K562 (cell line): ENCODE measurements around the gene EPO. TPM values are rescaled to one million over a fixed set of nuclear protein-coding genes. Genes with fewer than 3 reads are reported as not detected.

Experiments used
- ATAC-seq: fragments of 200-7000 bp; cut with Tn5 transposase; 3 replicates; pipeline ENCODE4 v1.9.1; 2020; ENCODE audit warnings: moderate library complexity
- BruUV-seq: library from RNA; stranded (reverse); fragments of 400-500 nt; replicated peaks from 2 replicates; lab custom pipeline; 2021; lab: Mats Ljungman, UMichigan
- CTCF ChIA-PET: fragments of 300-600 bp; formaldehyde crosslinking; extraction: SDS; loops from one replicate; lab custom pipeline; 2021; ENCODE audit warnings: low intra/inter-chr PET ratio; lab: Yijun Ruan, JAX
- POLR2A ChIA-PET: fragments of 300-600, 350-650 bp; sonication (Branson Sonifier 250); formaldehyde crosslinking; extraction: SDS; loops from one replicate; lab custom pipeline; 2021; ENCODE audit warnings: antibody characterized with exemption, inconsistent platforms; lab: Yijun Ruan, JAX
- DNase-seq, 4 experiments: peaks; one replicate each; pipeline versions ENCODE4 v3.0.0 to v3.0.0-alpha.2; 2011 to 2018; ENCODE audit warnings: low spot score in 3 of 4, mixed read lengths in 3 of 4; ENCODE audit errors: extremely low read depth in 1 of 4
- FAIRE-seq: peaks from 2 replicates; lab custom pipeline; 2011; peaks lifted over from hg19 to GRCh38; lab: Jason Lieb, UNC
- H2AFZ ChIP-seq: 2 replicates; pipeline ENCODE4 v1.6.0; 2011; ENCODE audit warnings: low read depth, low read length, control low read depth, inconsistent platforms
- H3K27ac ChIP-seq: fragments of 200-600 bp; 3 replicates; pipeline ENCODE4 v1.8.0; 2011; ENCODE audit warnings: low read depth, mild to moderate bottlenecking, control low read depth, inconsistent platforms, low read length, moderate library complexity, mixed read lengths; ENCODE audit errors: extremely low read depth
- H3K27me3 ChIP-seq, 2 experiments: fragments of 300-600 bp in 1 of 2; 2 replicates in 1 of 2; 3 replicates in 1 of 2; pipeline versions ENCODE4 v1.6.0 to v1.8.0; 2011; ENCODE audit warnings: inconsistent platforms in 2 of 2, low read length in 2 of 2, mild to moderate bottlenecking in 1 of 2, mixed read lengths in 1 of 2, moderate library complexity in 1 of 2; ENCODE audit not compliant: control insufficient read depth in 2 of 2, insufficient read depth in 2 of 2
- H3K36me3 ChIP-seq: fragments of 300-600 bp; 3 replicates; pipeline ENCODE4 v1.8.0; 2011; ENCODE audit warnings: mild to moderate bottlenecking, low read length, inconsistent platforms; ENCODE audit not compliant: control insufficient read depth, insufficient read depth
- H3K4me1 ChIP-seq, 2 experiments: fragments of 200-600 bp in 1 of 2; replicated peaks in 1 of 2; 2 replicates in 1 of 2; 3 replicates in 1 of 2; pipeline versions ENCODE4 v1.5.1 to v1.8.0; 2011; ENCODE audit warnings: inconsistent platforms in 2 of 2, low read length in 2 of 2, mild to moderate bottlenecking in 1 of 2, mixed read lengths in 1 of 2, moderate library complexity in 1 of 2; ENCODE audit not compliant: control insufficient read depth in 2 of 2, insufficient read depth in 2 of 2
- H3K4me2 ChIP-seq: 2 replicates; pipeline ENCODE4 v1.6.1; 2011; ENCODE audit warnings: low read length, control low read depth, inconsistent platforms, mixed read lengths; ENCODE audit not compliant: insufficient read depth
- H3K4me3 ChIP-seq: fragments of 200-600 bp; sonication (generic), shearing (Covaris generic); 2 replicates; pipeline ENCODE4 v1.5.1; 2016; ENCODE audit warnings: control low read depth, inconsistent platforms
- H3K79me2 ChIP-seq: fragments of 200-600 bp; 3 replicates; pipeline ENCODE4 v1.8.0; 2011; ENCODE audit warnings: low read length, inconsistent platforms; ENCODE audit not compliant: control insufficient read depth, insufficient read depth
- H3K9ac ChIP-seq, 2 experiments: 2 replicates each; pipeline versions ENCODE4 v1.6.0 to v1.6.1; 2011; ENCODE audit warnings: low read depth in 2 of 2, low read length in 2 of 2, control low read depth in 1 of 2, inconsistent platforms in 1 of 2, mild to moderate bottlenecking in 1 of 2, mixed read lengths in 1 of 2; ENCODE audit not compliant: insufficient read depth in 1 of 2
- H3K9me1 ChIP-seq: one replicate; pipeline ENCODE4 v1.6.0; 2011; ENCODE audit warnings: inconsistent platforms, mild to moderate bottlenecking, low read length, moderate library complexity; ENCODE audit not compliant: control insufficient read depth, insufficient read depth
- H3K9me3 ChIP-seq: replicated peaks from 2 replicates; pipeline ENCODE4 v1.5.1; 2011; ENCODE audit warnings: low read depth, low read length, inconsistent platforms; ENCODE audit not compliant: control insufficient read depth, insufficient read depth
- H4K20me1 ChIP-seq: replicated peaks from 2 replicates; pipeline ENCODE4 v1.6.1; 2011; ENCODE audit warnings: low read length, inconsistent platforms, mixed read lengths; ENCODE audit not compliant: control insufficient read depth, insufficient read depth
- BCOR ChIP-seq: fragments of 450-650 bp; IDR thresholded peaks from 2 replicates; pipeline ENCODE4 v1.6.1; 2016
- CEBPB ChIP-seq: fragments of 450-650 bp; IDR thresholded peaks from 2 replicates; pipeline ENCODE4 v1.6.1; 2016; ENCODE audit warnings: missing genetic modification characterization, missing compliant biosample characterization
- YBX1 ChIP-seq: fragments of 450-650 bp; IDR thresholded peaks from 2 replicates; pipeline ENCODE4 v1.7.1; 2016; ENCODE audit warnings: mild to moderate bottlenecking
- ZNF121 ChIP-seq: sonication (generic); formaldehyde crosslinking; conservative IDR thresholded peaks from 2 replicates; pipeline ENCODE4 v1.8.0; 2022; ENCODE audit warnings: missing genetic modification reagents
- WGBS: fragments of 100-300 bp; shearing (Covaris generic); methylation state at CpG from one replicate; pipeline ENCODE4 v1.1.6; 2016; ENCODE audit warnings: low coverage, mixed read lengths; ENCODE audit not compliant: insufficient coverage; ENCODE audit errors: missing lambda C conversion rate; 5-methylcytosine and 5-hydroxymethylcytosine counted together
- in situ Hi-C: fragments of 300-500 bp; cut with MboI; formaldehyde crosslinking; loops from 4 replicates; pipeline ENCODE4 v1.15.0; 2018; ENCODE audit warnings: inconsistent platforms, mixed read lengths
- intact Hi-C: fragments of 100-400 bp; cut with micrococcal nuclease; formaldehyde crosslinking; loops from 2 replicates; pipeline ENCODE4 v1.14.2; 2022
- polyA plus RNA-seq, 8 experiments: library from polyadenylated mRNA; depleted of rRNA in 4 of 8; stranded (reverse) in 5 of 8; unstranded in 3 of 8; fragments of >200 nt; fragmentation: Nextera tagmentation in 2 of 8; fragmentation: Illumina TruSeq in 1 of 8; extraction: Ambion mirVana in 2 of 8; extraction: Trizol in 1 of 8; gene quantifications; 2 replicates each; pipeline versions ENCODE4 v1.2.1 to v1.2.3, GENCODE V29; 2011 to 2014; ENCODE audit warnings: inconsistent platforms in 1 of 8, missing spikeins in 1 of 8
- total RNA-seq, 7 experiments: library from RNA; depleted of rRNA in 6 of 7; stranded (reverse); fragments of >200 nt in 6 of 7; fragmentation: Illumina TruSeq in 2 of 7; extraction: Trizol in 2 of 7; gene quantifications; 2 replicates each; pipeline versions ENCODE4 v1.2.1 to v1.2.3, GENCODE V29; 2011 to 2021; ENCODE audit warnings: low replicate concordance in 1 of 7
- TF ChIP-seq, protein P1 (sequence below): fragments of 250-450 bp; sonication (Bioruptor Pico); IDR thresholded peaks from 2 replicates; pipeline ENCODE4 v1.5.0; 2021; ENCODE audit warnings: mild to moderate bottlenecking, borderline replicate concordance

EPO gene
- total and polyA plus RNA-seq, 9 of the 15 experiments (the other 6 are each of a cell fraction or from before 2014, with no cell fraction given): 0.06 to 0.41 (median 0.07) TPM; not detected in 6

DNA sequence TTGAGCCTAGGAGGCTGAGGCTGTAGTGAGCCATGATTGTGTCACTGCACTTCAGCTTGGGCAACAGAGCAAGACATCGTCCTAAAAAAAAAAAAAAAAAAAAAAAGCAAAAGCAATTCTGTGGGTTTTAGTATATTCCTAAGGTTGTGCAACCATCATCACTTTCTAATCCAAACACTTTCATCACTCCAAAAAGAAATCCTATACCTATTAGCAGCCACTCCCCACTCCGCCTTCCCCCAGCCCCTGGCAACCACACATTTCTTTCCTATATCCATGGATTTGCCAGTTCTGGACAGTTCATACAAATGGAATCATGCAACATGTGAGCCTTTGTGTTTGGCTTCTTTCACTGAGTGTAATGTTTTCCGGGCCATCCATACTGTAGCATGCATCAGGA lies 33.5 kb downstream of the EPO start:
- H4K20me1 ChIP-seq: no peaks in the 10 kb centered on the region
- in situ Hi-C loops: no loop called here
- no peak for FAIRE-seq
- no peaks in the 10 kb centered on the region for H3K79me2 ChIP-seq
- H3K4me2 ChIP-seq: no peak overlapping the region
- DNase-seq: no peak
- intact Hi-C loops: no loop called here
- ChIA-PET CTCF (no interaction called here), POLR2A (interaction anchor here (0.7 to 1.1 kb wide), 2 partner anchors 17 to 41 kb away, joined by 3 to 4 read pairs; no protein-coding TSS in a partner anchor)
- no peak for ATAC-seq
- H2AFZ ChIP-seq: no peak overlapping the region
- peaks cover 0 to 5% of the 10 kb centered on the region in 2 experiments; a peak in 2 of 5 replicates for H3K4me1 ChIP-seq
- peaks cover 38 to 54% of the 10 kb centered on the region in 2 experiments for H3K27me3 ChIP-seq
- H3K9me1 ChIP-seq: no peaks in the 10 kb centered on the region
- no peaks in the 10 kb centered on the region for H3K9me3 ChIP-seq
- 10% methylated on average over 3 of the region's 3 CpGs for WGBS
- BruUV-seq: no TSS peak
- TF ChIP-seq CEBPB (tag): peak; percentile 66
- TF ChIP-seq YBX1: no peak
- TF ChIP-seq BCOR: no peak
- no peak overlapping the region for H3K4me3 ChIP-seq
- H3K36me3 ChIP-seq: no peaks in the 10 kb centered on the region
- H3K27ac ChIP-seq: no peak overlapping the region
- H3K9ac ChIP-seq: no peak overlapping the region

DNA sequence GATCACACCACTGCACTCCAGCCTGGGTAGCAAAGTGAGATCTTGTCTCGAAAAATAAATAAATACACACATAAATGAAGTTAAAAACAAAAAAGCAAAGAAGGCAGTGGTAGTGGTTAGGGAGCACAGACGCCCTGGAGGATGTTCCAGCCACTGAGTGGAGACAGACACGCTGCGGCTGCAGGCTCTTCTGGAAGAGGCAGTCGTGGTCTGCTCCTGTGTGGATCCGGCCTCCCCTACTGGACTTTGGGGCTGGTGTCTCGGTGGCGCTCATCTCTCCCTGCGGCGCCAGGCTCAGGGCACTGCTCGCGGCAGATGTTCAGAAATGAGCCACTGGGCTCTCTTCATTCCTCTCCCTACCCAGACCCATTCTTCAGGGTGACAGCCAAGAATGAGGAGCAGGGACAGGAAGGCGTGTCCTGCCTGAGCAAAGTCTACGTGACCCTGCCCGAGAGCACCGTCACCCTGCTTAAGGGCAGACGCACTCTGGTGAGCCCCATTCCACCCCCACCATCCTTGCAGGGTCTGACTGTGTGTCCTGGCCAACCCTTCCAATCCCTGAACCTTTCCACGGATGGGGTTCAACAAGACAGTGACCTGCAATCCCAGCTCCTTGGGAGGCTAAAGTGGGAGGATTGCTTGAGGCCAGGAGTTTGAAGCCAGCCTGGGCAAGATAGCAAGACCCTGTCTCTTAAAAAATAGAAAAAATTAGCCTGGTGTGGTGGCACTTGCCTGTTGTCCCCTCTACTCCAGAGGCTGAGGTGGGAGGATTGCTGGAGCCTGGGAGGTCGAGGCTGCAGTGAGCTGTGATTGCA lies 39.3 kb downstream of the EPO start:
- POLR2A ChIA-PET: interaction anchor here (0.6 to 1.0 kb wide), 3 partner anchors 9 to 43 kb away, joined by 3 to 4 read pairs (median 3); no protein-coding TSS in a partner anchor
- BruUV-seq: no TSS peak
- intact Hi-C loops: no loop called here
- H2AFZ ChIP-seq: no peak overlapping the region
- peak; percentile 83 for TF ChIP-seq ZNF121
- TF ChIP-seq, protein P1, sequence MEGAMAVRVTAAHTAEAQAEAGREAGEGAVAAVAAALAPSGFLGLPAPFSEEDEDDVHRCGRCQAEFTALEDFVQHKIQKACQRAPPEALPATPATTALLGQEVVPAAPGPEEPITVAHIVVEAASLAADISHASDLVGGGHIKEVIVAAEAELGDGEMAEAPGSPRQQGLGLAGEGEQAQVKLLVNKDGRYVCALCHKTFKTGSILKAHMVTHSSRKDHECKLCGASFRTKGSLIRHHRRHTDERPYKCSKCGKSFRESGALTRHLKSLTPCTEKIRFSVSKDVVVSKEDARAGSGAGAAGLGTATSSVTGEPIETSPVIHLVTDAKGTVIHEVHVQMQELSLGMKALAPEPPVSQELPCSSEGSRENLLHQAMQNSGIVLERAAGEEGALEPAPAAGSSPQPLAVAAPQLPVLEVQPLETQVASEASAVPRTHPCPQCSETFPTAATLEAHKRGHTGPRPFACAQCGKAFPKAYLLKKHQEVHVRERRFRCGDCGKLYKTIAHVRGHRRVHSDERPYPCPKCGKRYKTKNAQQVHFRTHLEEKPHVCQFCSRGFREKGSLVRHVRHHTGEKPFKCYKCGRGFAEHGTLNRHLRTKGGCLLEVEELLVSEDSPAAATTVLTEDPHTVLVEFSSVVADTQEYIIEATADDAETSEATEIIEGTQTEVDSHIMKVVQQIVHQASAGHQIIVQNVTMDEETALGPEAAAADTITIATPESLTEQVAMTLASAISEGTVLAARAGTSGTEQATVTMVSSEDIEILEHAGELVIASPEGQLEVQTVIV: no peak
- TF ChIP-seq, all 486 proteins: peak for 1
- peak overlapping the region in 1 of 2 experiments; percentile 18; a peak in 1 of 4 replicates for H3K9ac ChIP-seq
- in situ Hi-C loops: no loop called here
- WGBS: 8% methylated on average over 19 of the region's 19 CpGs
- peaks cover 7% of the 10 kb centered on the region for H4K20me1 ChIP-seq
- no peak overlapping the region for H3K4me2 ChIP-seq
- no peaks in the 10 kb centered on the region for H3K36me3 ChIP-seq
- no peak overlapping the region for H3K27ac ChIP-seq
- ATAC-seq: peak; percentile 53
- H3K27me3 ChIP-seq: peaks cover 50 to 81% of the 10 kb centered on the region in 2 experiments
- CTCF ChIA-PET: no interaction called here
- peaks cover 0 to 5% of the 10 kb centered on the region in 2 experiments; a peak in 2 of 5 replicates for H3K4me1 ChIP-seq
- no peaks in the 10 kb centered on the region for H3K9me3 ChIP-seq
- no peak overlapping the region for H3K4me3 ChIP-seq
- H3K9me1 ChIP-seq: peaks cover 4% of the 10 kb centered on the region
- H3K79me2 ChIP-seq: no peaks in the 10 kb centered on the region
- peak in 1 of 4 experiments; percentile 18 for DNase-seq
- FAIRE-seq: peak; percentile 59
